Neural cell (in vitro differentiated cells): ENCODE measurements around the gene IL9. TPM values are rescaled to one million over a fixed set of nuclear protein-coding genes. Genes with fewer than 3 reads are reported as not detected.

Experiments
- H2AFZ ChIP-seq: fragments of 200-600, 300-800 bp; sonication (generic), shearing (Covaris generic); 2 replicates; pipeline ENCODE4 v1.6.0; 2014; ENCODE audit warnings: low read depth, mild to moderate bottlenecking, antibody characterized with exemption, low read length, moderate library complexity
- H3F3A ChIP-seq: fragments of 200-600 bp; shearing (Covaris generic); 2 replicates; pipeline ENCODE4 v1.6.1; 2016; ENCODE audit warnings: mild to moderate bottlenecking, moderate library complexity, mixed read lengths, antibody characterized with exemption, low read length; ENCODE audit not compliant: insufficient read depth, poor library complexity, severe bottlenecking
- H3K27ac ChIP-seq: fragments of 200-600, 300-800 bp; sonication (generic), shearing (Covaris generic); 2 replicates; pipeline ENCODE4 v1.5.1; 2014; ENCODE audit warnings: mild to moderate bottlenecking, low read length, moderate library complexity
- H3K27me3 ChIP-seq: fragments of 300-800, 200-600 bp; sonication (generic), shearing (Covaris generic); 2 replicates; pipeline ENCODE4 v1.6.0; 2014; ENCODE audit warnings: mild to moderate bottlenecking, low read depth, low read length, moderate library complexity; ENCODE audit not compliant: insufficient read depth
- H3K36me3 ChIP-seq: fragments of 300-800, 200-600 bp; sonication (generic), shearing (Covaris generic); 2 replicates; pipeline ENCODE4 v1.5.1; 2014; ENCODE audit warnings: mild to moderate bottlenecking, antibody characterized with exemption, low read length, moderate library complexity; ENCODE audit not compliant: insufficient read depth
- H3K4me2 ChIP-seq: fragments of 300-800, 200-600 bp; sonication (generic), shearing (Covaris generic); 2 replicates; pipeline ENCODE4 v1.6.0; 2014; ENCODE audit warnings: mild to moderate bottlenecking, low read length
- H3K4me3 ChIP-seq: fragments of 300-800, 200-600 bp; sonication (generic), shearing (Covaris generic); 2 replicates; pipeline ENCODE4 v1.5.1; 2014; ENCODE audit warnings: mild to moderate bottlenecking, low read length, moderate library complexity
- H3K79me2 ChIP-seq: fragments of 200-600 bp; shearing (Covaris generic); replicated peaks from 2 replicates; pipeline ENCODE4 v1.6.0; 2014; ENCODE audit warnings: mild to moderate bottlenecking, low read length, moderate library complexity; ENCODE audit not compliant: insufficient read depth
- H3K9ac ChIP-seq: fragments of 300-800, 200-600 bp; sonication (generic), shearing (Covaris generic); 2 replicates; pipeline ENCODE4 v1.6.1; 2016; ENCODE audit warnings: mild to moderate bottlenecking, low read length, mixed read lengths
- H3K9me2 ChIP-seq: fragments of 200-600 bp; shearing (Covaris generic); 2 replicates; pipeline ENCODE4 v1.6.1; 2016; ENCODE audit warnings: mild to moderate bottlenecking, low read length, mixed read lengths; ENCODE audit not compliant: insufficient read depth
- H3K9me3 ChIP-seq: fragments of 200-600, 300-800 bp; sonication (generic), shearing (Covaris generic); 2 replicates; pipeline ENCODE4 v1.6.1; 2016; ENCODE audit warnings: mild to moderate bottlenecking, mixed run types, low read length, moderate library complexity, mixed read lengths
- H4K20me1 ChIP-seq: fragments of 200-600 bp; shearing (Covaris generic); 2 replicates; pipeline ENCODE4 v1.6.1; 2016; ENCODE audit warnings: mild to moderate bottlenecking, mixed run types; ENCODE audit not compliant: insufficient read depth
- EP300 ChIP-seq: fragments of 450-650 bp; conservative IDR thresholded peaks from 2 replicates; pipeline ENCODE4 v1.6.1; 2014; ENCODE audit warnings: antibody characterized with exemption, mild to moderate bottlenecking, moderate library complexity; ENCODE audit not compliant: poor library complexity, severe bottlenecking
- EZH2 ChIP-seq: fragments of 200-600, 300-800 bp; shearing (Covaris generic), sonication (generic); IDR thresholded peaks from 2 replicates; pipeline ENCODE4 v1.6.1; 2014; ENCODE audit warnings: antibody characterized with exemption, low read length, borderline replicate concordance, mild to moderate bottlenecking; ENCODE audit not compliant: insufficient read depth, poor library complexity, severe bottlenecking
- MXI1 ChIP-seq: fragments of 450-650 bp; conservative IDR thresholded peaks from 2 replicates; pipeline ENCODE4 v1.6.1; 2014; ENCODE audit warnings: antibody characterized with exemption, mild to moderate bottlenecking; ENCODE audit not compliant: poor library complexity, severe bottlenecking
- POLR2AphosphoS5 ChIP-seq: IDR thresholded peaks from 2 replicates; pipeline ENCODE4 v1.6.1; 2012
- RAD21 ChIP-seq: fragments of 450-650 bp; conservative IDR thresholded peaks from 2 replicates; pipeline ENCODE4 v1.6.1; 2014; ENCODE audit warnings: antibody characterized with exemption, mild to moderate bottlenecking, moderate library complexity
- SMC3 ChIP-seq: fragments of 450-650 bp; conservative IDR thresholded peaks from 2 replicates; pipeline ENCODE4 v1.6.1; 2014; ENCODE audit warnings: antibody characterized with exemption, mild to moderate bottlenecking, moderate library complexity; ENCODE audit not compliant: poor library complexity
- TAF1 ChIP-seq: IDR thresholded peaks from 2 replicates; pipeline ENCODE4 v1.6.1; 2012; ENCODE audit warnings: low read depth
- polyA plus RNA-seq: library from polyadenylated mRNA; depleted of rRNA; stranded (reverse); fragments of >200 nt; gene quantifications from 2 replicates; pipeline ENCODE4 v1.2.3, GENCODE V29; 2014
- TF ChIP-seq, protein P1 (sequence below): IDR thresholded peaks from 2 replicates; pipeline ENCODE4 v1.6.1; 2012; ENCODE audit warnings: borderline replicate concordance
- TF ChIP-seq, protein P2 (sequence below): fragments of 450-650 bp; IDR thresholded peaks from 2 replicates; pipeline ENCODE4 v1.5.1; 2014; ENCODE audit warnings: antibody characterized with exemption, mild to moderate bottlenecking, moderate library complexity; ENCODE audit not compliant: poor library complexity, severe bottlenecking

IL9 gene
- polyA plus RNA-seq, 1 donor from 2014 or later: not detected

DNA sequence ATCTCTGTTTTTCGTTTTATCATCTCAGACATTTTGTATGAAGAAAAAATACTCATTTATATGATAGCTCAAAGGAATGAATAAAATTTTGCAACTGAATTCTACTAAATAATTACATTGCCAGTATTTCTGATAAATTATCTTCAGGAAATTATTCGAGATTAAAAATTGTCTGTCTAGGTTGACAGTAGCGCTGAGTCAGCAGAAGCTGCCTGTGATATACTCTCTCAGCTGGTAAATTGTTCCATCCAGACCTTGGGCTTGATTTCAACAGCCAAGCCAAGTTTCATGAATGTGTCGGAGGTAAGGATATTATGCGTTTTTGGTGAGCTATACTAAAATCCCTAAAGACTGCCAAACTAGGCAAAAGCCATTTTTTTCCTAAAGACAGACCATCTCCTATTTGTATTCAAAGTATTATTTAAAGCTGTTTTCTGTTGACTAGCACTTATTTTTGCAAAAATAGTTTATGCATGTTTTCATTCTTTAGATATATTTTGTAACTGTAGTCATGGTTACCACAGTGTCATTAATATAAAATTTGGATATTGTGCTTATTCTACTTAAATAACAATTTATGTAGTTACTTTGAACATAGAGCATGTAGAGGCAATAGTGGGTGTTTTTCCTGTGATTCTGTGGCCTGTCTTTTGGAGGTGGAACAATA is 41.7 kb upstream of the IL9 start:
- Histone ChIP-seq H2AFZ (no peak overlapping the region), H3K9ac (no peak overlapping the region), H3K36me3 (no peaks in the 10 kb centered on the region), H3K79me2 (no peaks in the 10 kb centered on the region), H3K9me3 (no peaks in the 10 kb centered on the region), H3K27me3 (peaks cover 12% of the 10 kb centered on the region), H3F3A (no peaks in the 10 kb centered on the region), H3K4me2 (no peak overlapping the region), H4K20me1 (no peaks in the 10 kb centered on the region), H3K9me2 (no peaks in the 10 kb centered on the region), H3K27ac (no peak overlapping the region), H3K4me3 (no peak overlapping the region)
- TF ChIP-seq, protein P1, sequence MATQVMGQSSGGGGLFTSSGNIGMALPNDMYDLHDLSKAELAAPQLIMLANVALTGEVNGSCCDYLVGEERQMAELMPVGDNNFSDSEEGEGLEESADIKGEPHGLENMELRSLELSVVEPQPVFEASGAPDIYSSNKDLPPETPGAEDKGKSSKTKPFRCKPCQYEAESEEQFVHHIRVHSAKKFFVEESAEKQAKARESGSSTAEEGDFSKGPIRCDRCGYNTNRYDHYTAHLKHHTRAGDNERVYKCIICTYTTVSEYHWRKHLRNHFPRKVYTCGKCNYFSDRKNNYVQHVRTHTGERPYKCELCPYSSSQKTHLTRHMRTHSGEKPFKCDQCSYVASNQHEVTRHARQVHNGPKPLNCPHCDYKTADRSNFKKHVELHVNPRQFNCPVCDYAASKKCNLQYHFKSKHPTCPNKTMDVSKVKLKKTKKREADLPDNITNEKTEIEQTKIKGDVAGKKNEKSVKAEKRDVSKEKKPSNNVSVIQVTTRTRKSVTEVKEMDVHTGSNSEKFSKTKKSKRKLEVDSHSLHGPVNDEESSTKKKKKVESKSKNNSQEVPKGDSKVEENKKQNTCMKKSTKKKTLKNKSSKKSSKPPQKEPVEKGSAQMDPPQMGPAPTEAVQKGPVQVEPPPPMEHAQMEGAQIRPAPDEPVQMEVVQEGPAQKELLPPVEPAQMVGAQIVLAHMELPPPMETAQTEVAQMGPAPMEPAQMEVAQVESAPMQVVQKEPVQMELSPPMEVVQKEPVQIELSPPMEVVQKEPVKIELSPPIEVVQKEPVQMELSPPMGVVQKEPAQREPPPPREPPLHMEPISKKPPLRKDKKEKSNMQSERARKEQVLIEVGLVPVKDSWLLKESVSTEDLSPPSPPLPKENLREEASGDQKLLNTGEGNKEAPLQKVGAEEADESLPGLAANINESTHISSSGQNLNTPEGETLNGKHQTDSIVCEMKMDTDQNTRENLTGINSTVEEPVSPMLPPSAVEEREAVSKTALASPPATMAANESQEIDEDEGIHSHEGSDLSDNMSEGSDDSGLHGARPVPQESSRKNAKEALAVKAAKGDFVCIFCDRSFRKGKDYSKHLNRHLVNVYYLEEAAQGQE: no peak
- TF ChIP-seq RAD21 (no peak), EP300 (no peak), SMC3 (no peak), EZH2 (no peak), TAF1 (no peak), POLR2AphosphoS5 (no peak), MXI1 (no peak)
- TF ChIP-seq, protein P2, sequence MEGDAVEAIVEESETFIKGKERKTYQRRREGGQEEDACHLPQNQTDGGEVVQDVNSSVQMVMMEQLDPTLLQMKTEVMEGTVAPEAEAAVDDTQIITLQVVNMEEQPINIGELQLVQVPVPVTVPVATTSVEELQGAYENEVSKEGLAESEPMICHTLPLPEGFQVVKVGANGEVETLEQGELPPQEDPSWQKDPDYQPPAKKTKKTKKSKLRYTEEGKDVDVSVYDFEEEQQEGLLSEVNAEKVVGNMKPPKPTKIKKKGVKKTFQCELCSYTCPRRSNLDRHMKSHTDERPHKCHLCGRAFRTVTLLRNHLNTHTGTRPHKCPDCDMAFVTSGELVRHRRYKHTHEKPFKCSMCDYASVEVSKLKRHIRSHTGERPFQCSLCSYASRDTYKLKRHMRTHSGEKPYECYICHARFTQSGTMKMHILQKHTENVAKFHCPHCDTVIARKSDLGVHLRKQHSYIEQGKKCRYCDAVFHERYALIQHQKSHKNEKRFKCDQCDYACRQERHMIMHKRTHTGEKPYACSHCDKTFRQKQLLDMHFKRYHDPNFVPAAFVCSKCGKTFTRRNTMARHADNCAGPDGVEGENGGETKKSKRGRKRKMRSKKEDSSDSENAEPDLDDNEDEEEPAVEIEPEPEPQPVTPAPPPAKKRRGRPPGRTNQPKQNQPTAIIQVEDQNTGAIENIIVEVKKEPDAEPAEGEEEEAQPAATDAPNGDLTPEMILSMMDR: no peak

GRCh38 chr5:135934939-135935338 is 39.3 kb upstream of the IL9 start:
- TF ChIP-seq POLR2AphosphoS5 (no peak), SMC3 (no peak), EZH2 (no peak), RAD21 (no peak), MXI1 (no peak), TAF1 (no peak), EP300 (no peak)
- TF ChIP-seq, protein P2: no peak
- TF ChIP-seq, protein P1: no peak
- Histone ChIP-seq H2AFZ (no peak overlapping the region), H3K9me2 (no peaks in the 10 kb centered on the region), H3K27ac (no peak overlapping the region), H4K20me1 (no peaks in the 10 kb centered on the region), H3K79me2 (no peaks in the 10 kb centered on the region), H3K27me3 (peaks cover 36% of the 10 kb centered on the region), H3K9ac (no peak overlapping the region), H3K4me3 (no peak overlapping the region), H3K36me3 (no peaks in the 10 kb centered on the region), H3F3A (no peaks in the 10 kb centered on the region), H3K4me2 (no peak overlapping the region), H3K9me3 (no peaks in the 10 kb centered on the region)
